ENCODE measurements around the gene ZIC5. TPM values are rescaled to one million over a fixed set of nuclear protein-coding genes. Genes with fewer than 3 reads are reported as not detected.

The ZIC5 gene
- total and polyA plus RNA-seq, 4 donors: not detected

- TF ChIP-seq REST (IDR thresholded peaks at IDR 0.05): no peak
- no peak for TF ChIP-seq FOXA1 (IDR thresholded peaks at IDR 0.05)
- TF ChIP-seq, protein P1, sequence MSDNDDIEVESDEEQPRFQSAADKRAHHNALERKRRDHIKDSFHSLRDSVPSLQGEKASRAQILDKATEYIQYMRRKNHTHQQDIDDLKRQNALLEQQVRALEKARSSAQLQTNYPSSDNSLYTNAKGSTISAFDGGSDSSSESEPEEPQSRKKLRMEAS (IDR thresholded peaks at IDR 0.05): no peak
These were observed 17.1 kb upstream of the ZIC5 start (continued) for GRCh38 chr13:99988529-99989275.

GRCh38 chr13:99987154-99988019 lies 15.8 kb upstream of the ZIC5 start:
- Histone ChIP-seq H3K36me3 (ENCODE audit: control insufficient read depth in 4 of 4, insufficient read depth in 3 of 4, low read depth in 1 of 4, low read length in 3 of 4) (no peaks in the 10 kb centered on the region), H3K4me3 (ENCODE audit: low read depth in 1 of 3, low read length in 3 of 3) (no peak overlapping the region), H3K27me3 (ENCODE audit: control insufficient read depth in 4 of 4, insufficient read depth in 4 of 4, low read length in 3 of 4) (peaks cover 18 to 75% (median 39%) of the 10 kb centered on the region in 4 donors), H3K4me1 (ENCODE audit: control insufficient read depth in 4 of 4, insufficient read depth in 4 of 4, low read length in 3 of 4) (peaks cover 2 to 15% (median 9%) of the 10 kb centered on the region in 4 donors), H3K9me3 (ENCODE audit: control insufficient read depth in 4 of 4, low read length in 3 of 4) (peaks cover 0 to 21% (median 5%) of the 10 kb centered on the region in 4 donors), H3K9ac (ENCODE audit: low read depth in 1 of 2, low read length in 2 of 2) (no peak overlapping the region), H3K27ac (ENCODE audit: low read depth in 1 of 2, low read length in 2 of 2) (no peak overlapping the region)
- no peak for DNase-seq (ENCODE audit: low spot score)
- 13% methylated on average over 20 of the region's 20 CpGs for WGBS
- TF ChIP-seq YY1 (IDR thresholded peaks at IDR 0.05) (no peak), FOXA2 (IDR thresholded peaks at IDR 0.05) (no peak), FOXA1 (IDR thresholded peaks at IDR 0.05) (no peak), JUND (IDR thresholded peaks at IDR 0.05) (no peak), GABPA (IDR thresholded peaks at IDR 0.05 in 1 of 2, conservative IDR thresholded peaks at IDR 0.05 in 1 of 2) (no peak), REST (IDR thresholded peaks at IDR 0.05) (no peak), TAF1 (conservative IDR thresholded peaks at IDR 0.05) (no peak), NR2F2 (IDR thresholded peaks at IDR 0.05) (no peak), RXRA (IDR thresholded peaks at IDR 0.05) (no peak), RAD21 (IDR thresholded peaks at IDR 0.05) (no peak), CTCF (IDR thresholded peaks at IDR 0.05; ENCODE audit: low read depth, low read length, missing input control) (no peak), ATF3 (IDR thresholded peaks at IDR 0.05) (no peak), EGR1 (IDR thresholded peaks at IDR 0.05; ENCODE audit: low read depth in 2 of 2) (no peak)
- TF ChIP-seq, protein P1 (IDR thresholded peaks at IDR 0.05): no peak

Measured in liver (tissue), 9 donors.